Iris pigment epithelial cell (primary cell): ENCODE data around the gene MSH6.

ENCODE experiments used
- DNase-seq: peaks from one replicate; pipeline ENCODE4 v3.0.0-alpha.2; 2011; ENCODE audit warnings: low read depth

The MSH6 gene

DNA sequence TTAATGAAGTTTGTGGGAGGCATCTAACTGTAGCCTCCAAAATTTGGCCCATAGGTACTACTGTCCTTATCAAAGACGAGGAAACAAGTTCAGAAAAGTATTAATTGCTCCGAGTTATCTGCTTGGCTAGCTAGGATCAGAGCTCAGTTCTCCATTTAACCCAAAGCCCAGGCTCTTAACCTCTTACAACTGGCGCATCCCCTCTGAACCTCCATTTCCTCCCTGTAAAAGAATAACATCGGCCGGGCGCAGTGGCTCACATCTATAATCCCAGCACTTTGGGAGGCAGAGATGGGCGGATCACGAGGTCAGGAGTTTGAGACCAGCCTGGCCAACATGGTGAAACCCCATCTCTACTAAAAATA is 3.5 kb upstream of the MSH6 start:
- DNase-seq: no peak

GRCh38 chr2:47782381-47782670 is 619 bp upstream of the MSH6 start:
- no peak for DNase-seq

GRCh38 chr2:47783486-47784351 is 774 bp downstream of the MSH6 start:
- peak; percentile 46 for DNase-seq

- peak; percentile 40 for DNase-seq
Measured at GRCh38 chr2:47784352-47784851, 1.5 kb downstream of the MSH6 start.

DNA sequence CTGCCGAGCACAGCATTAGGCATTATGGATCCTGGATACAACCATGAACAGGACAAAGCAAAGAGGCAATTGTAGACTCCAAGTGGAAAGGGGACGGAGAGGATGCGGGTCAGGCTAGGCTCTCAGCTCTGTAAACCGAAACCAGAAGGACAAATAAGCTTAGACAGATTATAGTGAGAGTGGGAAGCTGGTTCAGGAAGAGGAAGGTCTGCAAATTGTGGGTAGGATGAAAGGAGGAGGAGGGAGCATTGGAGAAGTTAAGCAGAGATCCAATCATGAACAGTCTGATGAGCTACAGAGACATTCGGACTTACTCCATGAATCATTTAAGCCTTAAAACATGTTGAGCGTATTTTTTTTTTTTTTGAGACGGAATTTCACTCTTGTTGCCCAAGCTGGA is 3.0 kb downstream of the MSH6 start:
- no peak for DNase-seq

DNA sequence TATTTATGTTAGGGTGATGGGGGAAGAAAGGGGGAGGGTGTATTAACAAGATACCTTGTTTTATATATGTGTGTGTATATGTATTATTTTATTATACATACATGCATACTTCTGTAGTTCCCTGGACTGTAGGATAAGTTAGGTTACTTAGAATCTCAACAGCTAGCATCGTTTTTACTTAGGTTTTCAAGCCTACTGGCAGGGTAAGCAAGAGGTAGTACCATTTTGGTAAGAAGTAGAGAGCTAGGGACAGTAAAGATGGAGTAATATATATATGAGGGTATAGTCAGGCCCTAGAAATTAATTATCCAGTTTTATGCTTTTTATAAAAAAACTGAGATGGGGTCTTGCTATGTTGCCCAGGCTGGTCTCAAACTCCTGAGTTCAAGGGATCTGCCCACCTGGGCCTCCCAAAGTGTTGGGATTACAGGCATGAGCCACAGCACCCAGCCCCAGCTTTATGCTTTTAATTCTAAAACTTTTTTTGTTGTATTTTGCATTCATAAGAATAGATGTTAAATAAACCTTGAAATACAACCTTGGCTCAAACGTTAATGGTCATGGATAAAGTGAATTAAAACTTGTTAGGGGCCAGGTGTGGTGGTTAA is 13.2 kb downstream of the MSH6 start:
- no peak for DNase-seq

- no peak for DNase-seq
Measured at GRCh38 chr2:47798631-47799030, 15.7 kb downstream of the MSH6 start.

DNA sequence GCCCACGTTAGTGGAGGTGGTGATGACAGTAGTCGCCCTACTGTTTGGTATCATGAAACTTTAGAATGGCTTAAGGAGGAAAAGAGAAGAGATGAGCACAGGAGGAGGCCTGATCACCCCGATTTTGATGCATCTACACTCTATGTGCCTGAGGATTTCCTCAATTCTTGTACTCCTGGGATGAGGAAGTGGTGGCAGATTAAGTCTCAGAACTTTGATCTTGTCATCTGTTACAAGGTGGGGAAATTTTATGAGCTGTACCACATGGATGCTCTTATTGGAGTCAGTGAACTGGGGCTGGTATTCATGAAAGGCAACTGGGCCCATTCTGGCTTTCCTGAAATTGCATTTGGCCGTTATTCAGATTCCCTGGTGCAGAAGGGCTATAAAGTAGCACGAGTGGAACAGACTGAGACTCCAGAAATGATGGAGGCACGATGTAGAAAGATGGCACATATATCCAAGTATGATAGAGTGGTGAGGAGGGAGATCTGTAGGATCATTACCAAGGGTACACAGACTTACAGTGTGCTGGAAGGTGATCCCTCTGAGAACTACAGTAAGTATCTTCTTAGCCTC is 16.2 kb downstream of the MSH6 start:
- no peak for DNase-seq

DNA sequence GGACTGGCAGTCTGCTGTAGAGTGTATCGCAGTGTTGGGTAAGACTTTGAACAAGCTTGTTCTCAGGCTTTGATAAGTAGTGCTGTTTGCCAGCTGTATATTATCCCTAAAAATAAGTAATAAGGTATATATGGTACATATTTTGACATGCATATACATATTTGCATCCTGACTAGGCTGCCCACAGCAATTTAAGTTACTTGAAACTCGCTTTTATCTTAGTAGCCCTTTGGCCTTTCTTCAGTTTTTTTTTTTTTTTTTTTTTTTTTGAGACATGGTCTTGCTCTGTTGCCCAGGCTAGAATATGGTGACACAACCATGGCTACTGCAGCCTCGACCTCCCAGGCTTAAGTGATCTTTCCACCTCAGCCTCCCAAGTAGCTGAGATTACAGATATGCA is 18.2 kb downstream of the MSH6 start:
- no peak for DNase-seq

DNA sequence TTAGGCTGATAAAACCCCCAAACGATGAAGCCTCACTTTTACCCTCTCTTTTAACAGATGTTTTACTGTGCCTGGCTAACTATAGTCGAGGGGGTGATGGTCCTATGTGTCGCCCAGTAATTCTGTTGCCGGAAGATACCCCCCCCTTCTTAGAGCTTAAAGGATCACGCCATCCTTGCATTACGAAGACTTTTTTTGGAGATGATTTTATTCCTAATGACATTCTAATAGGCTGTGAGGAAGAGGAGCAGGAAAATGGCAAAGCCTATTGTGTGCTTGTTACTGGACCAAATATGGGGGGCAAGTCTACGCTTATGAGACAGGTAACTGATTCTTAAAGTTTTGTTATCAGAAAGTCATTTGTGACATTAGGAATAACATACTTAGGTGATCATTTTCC is 20.4 kb downstream of the MSH6 start:
- no peak for DNase-seq

GRCh38 chr2:47803770-47804169 is 20.8 kb downstream of the MSH6 start:
- no peak for DNase-seq

- DNase-seq: no peak
Measured at GRCh38 chr2:47805850-47806249, 22.9 kb downstream of the MSH6 start.

DNA sequence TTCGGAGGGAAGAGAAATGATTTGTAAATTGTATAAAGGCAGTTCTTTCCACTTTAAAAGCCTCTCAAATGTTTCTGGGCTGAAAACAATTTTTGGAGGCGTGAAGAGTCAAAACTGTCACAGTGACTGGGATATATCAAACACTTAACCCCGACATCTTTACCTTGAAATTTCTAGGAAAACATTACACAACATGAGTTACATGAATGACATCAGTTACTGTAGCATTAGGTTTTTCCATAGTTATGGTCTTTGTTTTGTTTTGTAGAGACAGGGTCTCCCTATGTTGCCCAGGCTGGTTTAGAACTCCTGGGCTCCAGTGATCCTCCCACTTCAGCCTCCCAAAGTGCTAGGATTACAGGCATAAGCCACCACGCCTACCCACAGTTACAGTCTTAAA is 25.7 kb downstream of the MSH6 start:
- DNase-seq: no peak

GRCh38 chr2:47809903-47810302 is 27.0 kb downstream of the MSH6 start:
- no peak for DNase-seq

DNA sequence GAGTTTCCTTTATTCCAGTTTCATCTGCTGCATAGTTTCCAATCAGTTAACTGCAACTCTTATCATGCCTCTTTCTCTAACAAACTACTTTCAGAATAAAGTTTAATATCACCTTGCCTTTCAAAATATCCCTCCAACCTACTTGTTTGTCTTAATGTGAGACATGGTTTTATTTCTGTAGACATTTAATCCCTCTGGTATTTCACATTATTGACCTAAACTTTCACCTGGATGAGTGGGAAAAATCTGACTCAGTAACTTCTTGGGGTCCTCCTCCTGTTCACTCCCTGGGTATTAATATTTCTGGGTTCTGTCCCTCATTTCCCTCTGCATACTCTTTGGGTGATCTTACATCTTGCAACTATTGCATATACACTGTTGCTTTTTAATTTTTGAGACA is 27.9 kb downstream of the MSH6 start:
- DNase-seq: no peak

DNA sequence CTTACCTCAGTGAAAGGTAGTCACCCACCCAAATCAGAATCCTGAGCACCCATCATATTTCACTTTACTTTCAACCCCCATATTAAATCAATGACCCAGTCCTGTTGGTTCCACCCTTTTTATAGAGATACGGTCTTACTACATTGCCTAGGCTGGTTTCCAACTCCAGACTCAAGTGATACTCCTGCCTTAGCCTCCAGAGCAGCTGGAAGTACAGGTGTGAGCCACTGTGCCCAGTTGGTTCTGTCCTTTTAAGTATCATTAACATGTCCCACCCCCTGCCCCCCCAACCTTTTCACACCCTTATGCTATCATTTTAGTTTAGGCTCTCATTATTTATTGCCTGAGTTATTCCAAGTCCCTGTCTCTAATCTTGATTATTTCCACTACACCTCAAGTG is 28.7 kb downstream of the MSH6 start:
- DNase-seq: no peak

- no peak for DNase-seq
Measured at GRCh38 chr2:47815764-47816163, 32.8 kb downstream of the MSH6 start.

- DNase-seq: no peak
Measured at GRCh38 chr2:47818777-47819176, 35.8 kb downstream of the MSH6 start.

DNA sequence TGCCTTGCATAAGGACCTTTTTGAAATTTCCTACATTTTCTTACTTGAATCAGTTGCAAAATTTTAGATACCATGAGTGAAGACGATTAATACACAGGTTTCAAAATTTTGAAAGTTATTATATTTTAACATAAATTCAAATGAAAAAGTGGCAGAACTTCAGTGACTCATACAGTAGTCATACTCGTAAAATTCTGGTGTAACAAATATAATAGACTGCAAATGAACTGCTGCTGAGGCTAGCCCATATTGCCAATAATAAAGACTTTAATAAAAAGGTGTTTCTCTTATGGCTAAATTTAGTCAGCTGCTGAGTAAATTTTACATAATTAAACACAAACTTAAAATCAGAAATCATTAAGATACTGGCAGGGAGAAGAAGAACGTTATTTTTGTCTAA is 36.9 kb downstream of the MSH6 start:
- peak; percentile 31 for DNase-seq

DNA sequence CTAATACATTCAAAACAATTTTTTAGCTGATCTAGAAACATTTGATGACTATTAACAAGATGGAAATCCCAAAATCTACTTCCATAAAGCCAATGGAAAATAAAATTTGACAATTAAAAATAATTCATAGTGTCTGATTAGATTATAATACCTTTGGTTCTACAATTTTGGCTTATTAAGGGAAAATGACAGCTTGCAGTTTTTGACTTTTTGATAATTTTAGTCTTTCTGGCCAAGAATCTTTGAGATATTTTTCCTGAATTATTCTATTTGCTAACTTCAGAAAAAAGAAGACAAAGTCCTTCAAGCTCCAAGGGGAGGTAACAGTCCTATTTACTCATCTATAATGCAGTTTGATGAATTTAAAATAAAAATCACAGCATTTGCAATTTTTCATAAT is 39.6 kb downstream of the MSH6 start:
- DNase-seq: no peak

GRCh38 chr2:47833516-47833968 is 50.6 kb downstream of the MSH6 start:
- DNase-seq: no peak

DNA sequence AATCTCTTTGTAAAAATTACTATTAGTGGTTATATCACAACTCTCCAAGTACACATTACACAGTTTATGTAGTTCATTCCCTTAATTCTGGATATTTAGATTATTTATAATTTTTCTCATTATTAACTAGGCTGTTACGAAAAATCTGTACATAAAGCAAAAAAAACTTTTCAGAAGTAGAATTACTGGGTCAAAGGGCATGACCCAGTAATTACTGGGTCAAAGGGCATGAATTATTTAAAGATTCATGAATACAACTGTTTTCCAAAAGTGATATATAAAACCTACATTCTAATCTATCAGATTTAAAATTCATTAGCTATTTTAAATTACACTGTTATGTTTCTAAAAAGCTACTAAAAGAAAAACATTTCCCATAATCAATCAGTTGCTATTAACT is 55.3 kb downstream of the MSH6 start:
- no peak for DNase-seq

- DNase-seq: no peak
Measured at GRCh38 chr2:47838686-47839085, 55.7 kb downstream of the MSH6 start.

GRCh38 chr2:47842846-47843245 is 59.9 kb downstream of the MSH6 start:
- no peak for DNase-seq
